HUES64 (cell line): ENCODE results near the gene ERRFI1.

Experiments
- H3K27ac ChIP-seq: 2 replicates; pipeline ENCODE4 v1.7.0; 2013; ENCODE audit warnings: low read depth, low read length, inconsistent platforms
- H3K27me3 ChIP-seq: 2 replicates; pipeline ENCODE4 v1.6.1; 2013; ENCODE audit warnings: mild to moderate bottlenecking, low read length; ENCODE audit not compliant: insufficient read depth
- H3K36me3 ChIP-seq: 2 replicates; pipeline ENCODE4 v1.6.1; 2013; ENCODE audit warnings: mild to moderate bottlenecking, low read length; ENCODE audit not compliant: insufficient read depth
- H3K4me1 ChIP-seq: 2 replicates; pipeline ENCODE4 v1.6.1; 2013; ENCODE audit warnings: mild to moderate bottlenecking, low read length, moderate library complexity; ENCODE audit not compliant: insufficient read depth
- H3K4me3 ChIP-seq: 2 replicates; pipeline ENCODE4 v1.5.1; 2013; ENCODE audit warnings: mild to moderate bottlenecking, low read length, moderate library complexity
- H3K9ac ChIP-seq: 2 replicates; pipeline ENCODE4 v1.6.1; 2013; ENCODE audit warnings: mild to moderate bottlenecking, low read depth, low read length
- H3K9me3 ChIP-seq: 2 replicates; pipeline ENCODE4 v1.6.1; 2013; ENCODE audit warnings: low read depth, low read length; ENCODE audit not compliant: insufficient read depth
- WGBS: fragments of 150-250, 120-280 bp; methylation state at CpG from one replicate; pipeline ENCODE4 v1.1.7; 2013; ENCODE audit warnings: missing lambda C conversion rate; 5-methylcytosine and 5-hydroxymethylcytosine counted together

Gene ERRFI1

GRCh38 chr1:8040586-8040985 is 14.5 kb upstream of the ERRFI1 start:
- H3K9me3 ChIP-seq: peaks cover 15% of the 10 kb centered on the region; the same call in 1 of the 2 replicates
- no peak overlapping the region for H3K9ac ChIP-seq
- WGBS: 85% methylated on average over 1 of the region's 1 CpG
- H3K4me1 ChIP-seq: no peaks in the 10 kb centered on the region
- no peaks in the 10 kb centered on the region for H3K36me3 ChIP-seq
- H3K4me3 ChIP-seq: no peak overlapping the region
- no peak overlapping the region for H3K27ac ChIP-seq
- H3K27me3 ChIP-seq: no peaks in the 10 kb centered on the region

- H3K9me3 ChIP-seq: peaks cover 15% of the 10 kb centered on the region; the same call in 1 of the 2 replicates
- no peak overlapping the region for H3K9ac ChIP-seq
- 97% methylated on average over 2 of the region's 2 CpGs for WGBS
- no peak overlapping the region for H3K4me3 ChIP-seq
- no peaks in the 10 kb centered on the region for H3K36me3 ChIP-seq
- no peak overlapping the region for H3K27ac ChIP-seq
- H3K27me3 ChIP-seq: no peaks in the 10 kb centered on the region
- H3K4me1 ChIP-seq: no peaks in the 10 kb centered on the region
Observed at GRCh38 chr1:8039071-8039470, 13.0 kb upstream of the ERRFI1 start.

DNA sequence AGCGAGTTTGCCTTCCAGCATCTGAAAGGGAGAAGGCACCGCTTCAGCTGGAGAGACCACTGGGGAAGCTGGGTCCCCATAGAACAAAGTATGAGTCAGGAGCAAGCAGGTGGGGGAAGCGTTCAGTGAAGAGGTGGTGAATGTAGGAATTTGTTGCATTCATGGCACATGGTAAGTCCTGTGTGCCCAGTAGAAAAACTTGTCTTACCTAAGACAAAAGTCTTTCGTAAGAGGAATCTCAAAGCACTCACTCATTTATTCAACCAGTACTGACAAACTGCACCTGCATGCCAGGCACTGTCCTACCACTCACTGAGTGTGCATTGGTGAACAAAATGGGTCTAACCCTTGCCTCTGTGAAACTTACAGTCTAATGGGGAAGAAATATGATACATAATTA is 9.2 kb upstream of the ERRFI1 start:
- H3K9me3 ChIP-seq: no peaks in the 10 kb centered on the region
- no peak overlapping the region for H3K27ac ChIP-seq
- no peak overlapping the region for H3K4me3 ChIP-seq
- H3K4me1 ChIP-seq: no peaks in the 10 kb centered on the region; the same call in 1 of the 2 replicates
- no peaks in the 10 kb centered on the region for H3K36me3 ChIP-seq
- WGBS: 87% methylated on average over 4 of the region's 4 CpGs
- H3K27me3 ChIP-seq: no peaks in the 10 kb centered on the region
- H3K9ac ChIP-seq: no peak overlapping the region

DNA sequence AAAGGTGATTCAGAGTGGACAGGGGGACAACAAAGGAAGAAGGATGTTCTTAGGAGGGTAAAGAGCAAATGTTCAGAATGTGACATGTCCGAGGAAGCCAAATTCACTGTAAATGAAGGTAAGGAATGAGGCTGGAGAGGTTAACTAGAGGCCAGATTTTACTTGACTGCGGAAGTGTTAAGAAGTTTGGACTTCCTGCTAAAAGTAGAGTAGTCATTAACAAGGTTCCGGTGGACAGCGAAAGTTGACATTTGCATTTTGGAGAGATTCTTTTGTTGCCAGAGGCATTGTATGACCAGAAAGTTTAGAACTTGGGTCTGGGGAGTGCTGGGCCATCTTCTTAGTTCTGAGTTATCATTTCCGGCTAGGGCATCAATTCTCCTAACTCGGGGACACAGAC is 7.2 kb upstream of the ERRFI1 start:
- H3K36me3 ChIP-seq: no peaks in the 10 kb centered on the region
- H3K27ac ChIP-seq: no peak overlapping the region
- no peak overlapping the region for H3K4me3 ChIP-seq
- 92% methylated on average over 6 of the region's 6 CpGs for WGBS
- H3K9me3 ChIP-seq: no peaks in the 10 kb centered on the region
- H3K27me3 ChIP-seq: no peaks in the 10 kb centered on the region
- peaks cover 3% of the 10 kb centered on the region; the same call in 1 of the 2 replicates for H3K4me1 ChIP-seq
- H3K9ac ChIP-seq: no peak overlapping the region

- peaks cover 12% of the 10 kb centered on the region for H3K4me1 ChIP-seq
- H3K27ac ChIP-seq: no peak overlapping the region
- H3K4me3 ChIP-seq: no peak overlapping the region
- H3K9me3 ChIP-seq: no peaks in the 10 kb centered on the region
- 93% methylated on average over 3 of the region's 3 CpGs for WGBS
- H3K9ac ChIP-seq: no peak overlapping the region
- H3K27me3 ChIP-seq: no peaks in the 10 kb centered on the region
- H3K36me3 ChIP-seq: no peaks in the 10 kb centered on the region
Observed at GRCh38 chr1:8032366-8032910, 6.3 kb upstream of the ERRFI1 start.

GRCh38 chr1:8031176-8031785 is 5.2 kb upstream of the ERRFI1 start:
- no peak overlapping the region for H3K4me3 ChIP-seq
- peaks cover 10% of the 10 kb centered on the region for H3K27me3 ChIP-seq
- H3K36me3 ChIP-seq: no peaks in the 10 kb centered on the region
- H3K27ac ChIP-seq: no peak overlapping the region
- no peak overlapping the region for H3K9ac ChIP-seq
- WGBS: 95% methylated on average over 6 of the region's 9 CpGs
- peaks cover 21% of the 10 kb centered on the region for H3K4me1 ChIP-seq
- no peaks in the 10 kb centered on the region for H3K9me3 ChIP-seq

DNA sequence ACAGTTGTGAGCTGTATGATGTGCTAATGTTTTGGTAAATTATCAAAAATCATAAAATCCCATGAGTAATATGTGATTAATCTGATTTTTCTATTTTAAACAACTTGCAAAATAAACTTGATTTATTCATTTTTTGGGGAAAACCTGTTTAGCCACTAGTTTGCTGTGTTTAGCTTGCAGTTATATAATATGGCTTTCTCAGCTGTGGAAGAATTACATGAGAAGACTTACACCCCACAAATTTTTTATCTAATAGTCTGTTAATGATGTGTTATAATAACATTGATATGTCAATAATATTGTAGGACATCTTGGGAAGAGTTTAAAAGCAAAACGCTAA is 2.4 kb upstream of the ERRFI1 start:
- WGBS: 100% methylated on average over 1 of the region's 1 CpG
- no peaks in the 10 kb centered on the region for H3K36me3 ChIP-seq
- no peaks in the 10 kb centered on the region for H3K9me3 ChIP-seq
- H3K4me1 ChIP-seq: peaks cover 35% of the 10 kb centered on the region
- H3K9ac ChIP-seq: no peak overlapping the region
- peaks cover 10% of the 10 kb centered on the region for H3K27me3 ChIP-seq
- no peak overlapping the region for H3K4me3 ChIP-seq
- H3K27ac ChIP-seq: no peak overlapping the region

DNA sequence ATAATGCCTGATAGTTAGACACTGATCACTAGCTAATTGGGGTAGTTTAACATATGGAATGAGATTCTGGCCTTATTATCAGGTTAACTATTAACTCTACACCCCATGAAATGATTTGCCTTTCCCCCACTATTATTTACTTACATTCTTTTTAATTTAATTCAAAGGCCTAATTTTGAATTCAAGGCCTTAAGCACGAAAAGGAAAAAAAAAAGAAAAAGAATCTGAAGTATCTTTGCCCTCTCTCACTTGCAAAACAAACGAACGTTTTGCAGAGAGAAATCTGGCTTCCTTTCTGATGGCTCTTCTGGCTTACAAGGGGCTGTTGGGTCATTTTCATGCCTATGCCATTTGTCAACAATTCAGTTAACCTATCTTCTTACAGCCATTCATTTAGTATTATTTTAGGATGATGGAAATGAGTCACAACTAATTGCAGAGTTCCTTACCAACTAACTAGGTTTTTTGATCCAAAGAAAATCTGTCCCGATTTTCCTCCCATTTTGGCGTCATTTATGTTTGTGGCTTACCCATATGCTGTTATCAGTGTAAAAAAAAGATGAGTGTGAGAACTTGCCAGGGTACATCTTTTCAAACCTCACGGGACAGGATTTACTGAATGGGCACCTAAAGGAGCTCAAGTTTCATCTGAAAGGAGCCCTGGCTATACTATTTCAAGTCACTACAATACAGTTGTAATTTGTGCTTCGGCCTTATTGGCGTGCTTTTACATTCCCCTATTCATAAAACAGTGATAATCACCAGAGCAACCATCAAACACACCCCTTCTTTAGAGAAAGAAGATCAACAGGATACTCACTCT is 1.9 kb upstream of the ERRFI1 start:
- Histone ChIP-seq H3K4me3 (no peak overlapping the region), H3K9ac (no peak overlapping the region), H3K4me1 (peaks cover 40% of the 10 kb centered on the region), H3K27me3 (peaks cover 10% of the 10 kb centered on the region), H3K36me3 (no peaks in the 10 kb centered on the region), H3K9me3 (no peaks in the 10 kb centered on the region), H3K27ac (no peak overlapping the region)
- 60% methylated on average over 8 of the region's 8 CpGs for WGBS

GRCh38 chr1:8026976-8027747 is 1.1 kb upstream of the ERRFI1 start:
- no peak overlapping the region for H3K27ac ChIP-seq
- no peaks in the 10 kb centered on the region for H3K9me3 ChIP-seq
- WGBS: 59% methylated on average over 23 of the region's 25 CpGs
- peaks cover 10% of the 10 kb centered on the region for H3K27me3 ChIP-seq
- H3K4me1 ChIP-seq: peaks cover 48% of the 10 kb centered on the region
- H3K36me3 ChIP-seq: no peaks in the 10 kb centered on the region
- H3K9ac ChIP-seq: peak overlapping the region; percentile 60; the same call in 1 of the 2 replicates
- peak overlapping the region; percentile 87 for H3K4me3 ChIP-seq

- peak overlapping the region; percentile 67 for H3K9ac ChIP-seq
- peaks cover 62% of the 10 kb centered on the region for H3K4me1 ChIP-seq
- WGBS: under 1% methylated on average over 69 of the region's 69 CpGs
- H3K27me3 ChIP-seq: peaks cover 10% of the 10 kb centered on the region
- peak overlapping the region; percentile 87 for H3K4me3 ChIP-seq
- H3K9me3 ChIP-seq: no peaks in the 10 kb centered on the region
- H3K27ac ChIP-seq: no peak overlapping the region
- H3K36me3 ChIP-seq: no peaks in the 10 kb centered on the region
Observed at GRCh38 chr1:8025671-8026144, 401 bp downstream of the ERRFI1 start.
